H1 (cell line): Measurements from ENCODE around the gene STK32C. TPM values are rescaled to one million over a fixed set of nuclear protein-coding genes. Genes with fewer than 3 reads are reported as not detected.

Source experiments
- BACH1 ChIP-seq: IDR thresholded peaks from 2 replicates; pipeline ENCODE4 v1.6.1; 2012; ENCODE audit warnings: low read length, improper control_type of control experiment
- CBX8 ChIP-seq: fragments of 300-800, 300-1000 bp; sonication (generic); IDR thresholded peaks from 2 replicates; pipeline ENCODE4 v1.7.1; 2016; ENCODE audit warnings: low read depth, low read length, borderline replicate concordance
- CHD2 ChIP-seq: IDR thresholded peaks from 2 replicates; pipeline ENCODE4 v1.6.1; 2012; ENCODE audit warnings: low read length, improper control_type of control experiment
- HDAC2 ChIP-seq, 2 experiments: fragments of 300-600 bp in 1 of 2; sonication (generic) in 1 of 2; IDR thresholded peaks; 2 replicates each; pipeline ENCODE4 v1.6.1; 2011 to 2012; ENCODE audit warnings: low read depth in 2 of 2, low read length in 2 of 2, mild to moderate bottlenecking in 2 of 2, moderate library complexity in 2 of 2, borderline replicate concordance in 1 of 2, inconsistent platforms in 1 of 2
- SP4 ChIP-seq: IDR thresholded peaks from 2 replicates; pipeline ENCODE4 v1.6.1; 2012; ENCODE audit warnings: low read length, inconsistent platforms
- YY1 ChIP-seq: IDR thresholded peaks from 2 replicates; pipeline ENCODE4 v1.6.1; 2011; ENCODE audit warnings: low read depth, mild to moderate bottlenecking, low read length
- polyA plus RNA-seq, 7 experiments: library from polyadenylated mRNA; depleted of rRNA in 3 of 7; stranded (reverse) in 5 of 7; unstranded in 2 of 7; fragments of >200 nt in 5 of 7; fragments of 200-250 nt in 2 of 7; gene quantifications; 1 replicate in 5 of 7; 2 replicates in 1 of 7; 4 replicates in 1 of 7; pipeline versions ENCODE4 v1.2.1 to v1.2.3, GENCODE V29; 2011 to 2013; ENCODE audit warnings: missing spikeins in 2 of 7, mixed read lengths in 2 of 7
- total RNA-seq: library from RNA; stranded (reverse); fragmentation: NEBNext Ultra II Directional; extraction: Animal tissue kit (Norgen Biotek cat#: 25700); gene quantifications from 2 replicates; pipeline ENCODE4 v1.2.1, GENCODE V29; 2021
- TF ChIP-seq, protein P1 (sequence below): IDR thresholded peaks from 2 replicates; pipeline ENCODE4 v1.6.1; 2011; ENCODE audit warnings: low read length, improper control_type of control experiment

STK32C gene
- total and polyA plus RNA-seq, 2 of the 8 experiments (the other 6 are each of a cell fraction or from before 2014, with no cell fraction given): 10.6 to 15.6 TPM

DNA sequence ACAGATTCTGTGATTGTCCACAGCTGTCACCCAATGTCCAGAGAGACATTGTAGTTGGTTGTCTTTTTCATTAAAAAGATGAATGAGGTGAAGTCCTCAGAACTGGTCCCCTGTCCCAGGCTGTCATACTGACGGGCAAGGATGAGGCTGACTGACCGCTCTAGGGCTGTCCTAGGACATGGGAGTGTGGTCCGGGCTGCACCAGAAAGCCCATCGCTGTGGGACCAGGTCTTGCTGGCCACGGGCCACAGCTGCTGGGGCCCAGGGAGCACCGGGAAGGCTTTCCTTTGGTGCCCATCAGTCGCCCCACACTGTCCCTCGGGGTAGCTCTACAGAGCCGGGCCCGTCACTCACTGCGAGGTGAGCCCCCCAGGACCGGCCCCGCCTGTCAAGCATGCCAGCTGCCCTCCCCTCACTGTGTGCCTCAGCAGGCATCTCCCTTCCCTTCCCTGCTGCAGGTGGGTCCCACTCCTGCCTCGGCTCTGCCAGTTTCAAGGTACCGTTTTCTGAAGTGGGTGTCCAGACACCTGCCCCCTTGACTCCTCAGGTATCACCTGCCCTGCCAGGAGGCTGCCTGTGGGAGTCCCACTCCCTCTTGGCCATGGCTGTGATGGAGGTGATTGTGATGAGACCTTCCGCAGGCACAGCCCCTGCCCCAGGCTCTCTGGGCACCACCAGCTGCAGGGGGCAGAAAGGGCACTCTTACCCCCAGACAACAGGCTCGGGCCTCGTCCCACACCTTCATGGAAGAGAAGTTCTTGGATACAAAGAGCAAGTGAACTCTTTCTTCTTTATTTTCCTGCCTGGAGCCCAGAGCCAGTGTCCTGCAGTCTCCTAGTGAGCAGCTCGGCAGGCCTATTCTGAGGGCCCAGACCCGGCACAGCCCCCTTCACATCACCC, 46.0 kb upstream of the STK32C start (continued):
- no peak for TF ChIP-seq CHD2
- no peak for TF ChIP-seq CBX8
- no peak for TF ChIP-seq HDAC2 (IDR thresholded peaks at IDR 0.05; ENCODE audit: borderline replicate concordance in 1 of 2, low read depth in 2 of 2, low read length in 2 of 2)
- no peak for TF ChIP-seq SP4
- TF ChIP-seq, protein P1, sequence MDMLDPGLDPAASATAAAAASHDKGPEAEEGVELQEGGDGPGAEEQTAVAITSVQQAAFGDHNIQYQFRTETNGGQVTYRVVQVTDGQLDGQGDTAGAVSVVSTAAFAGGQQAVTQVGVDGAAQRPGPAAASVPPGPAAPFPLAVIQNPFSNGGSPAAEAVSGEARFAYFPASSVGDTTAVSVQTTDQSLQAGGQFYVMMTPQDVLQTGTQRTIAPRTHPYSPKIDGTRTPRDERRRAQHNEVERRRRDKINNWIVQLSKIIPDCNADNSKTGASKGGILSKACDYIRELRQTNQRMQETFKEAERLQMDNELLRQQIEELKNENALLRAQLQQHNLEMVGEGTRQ: no peak
- no peak for TF ChIP-seq BACH1
- TF ChIP-seq YY1: no peak
